ENCODE data around the gene TKTL1. TPM values are rescaled to one million over a fixed set of nuclear protein-coding genes. Genes with fewer than 3 reads are reported as not detected.
A peak's percentile ranks its signal among the peaks of the same experiment; 100 is the strongest.

TKTL1 gene
- total and polyA plus RNA-seq, 2 of the 4 experiments (the other 2 are of a cell fraction): not detected

- H3K9ac ChIP-seq (ENCODE audit: low read depth, low read length): peak overlapping the region; percentile 94
- WGBS, 2 experiments (ENCODE audit: extremely low coverage in 2 of 2, insufficient read length in 1 of 2): no CpG with 5 or more reads among the region's 16 CpGs
- H3K23ac ChIP-seq (ENCODE audit: low read depth, low read length): peak overlapping the region; percentile 65; the same call in 1 of the 2 replicates
- H2AK5ac ChIP-seq (ENCODE audit: low read depth, low read length): peak overlapping the region; percentile 76
- no peaks in the 10 kb centered on the region for H3K9me1 ChIP-seq (ENCODE audit: insufficient read depth, low read length)
- peak overlapping the region; percentile 41 for H2AFZ ChIP-seq (replicated peaks; ENCODE audit: low read length, poor library complexity)
- in situ Hi-C loops (cut with MboI; ENCODE audit: low sequenced_read_pairs): no loop called here
- H3K9me3 ChIP-seq (ENCODE audit: control insufficient read depth, insufficient read depth, low read length): no peaks in the 10 kb centered on the region
- dilution Hi-C loops (cut with HindIII; ENCODE audit: low sequenced_read_pairs, unreplicated experiment): no loop called here
- peak overlapping the region; percentile 82 for H3K56ac ChIP-seq (ENCODE audit: extremely low read depth, insufficient read depth, low read length)
- peak overlapping the region; percentile 99 for H3K27ac ChIP-seq (ENCODE audit: insufficient read depth, low read length)
- no peak overlapping the region for H2BK15ac ChIP-seq (ENCODE audit: low read depth, low read length)
- H3K4me3 ChIP-seq (ENCODE audit: insufficient read depth, low read depth, low read length): peak overlapping the region; percentile 95
- peak overlapping the region; percentile 75 for H3K18ac ChIP-seq (ENCODE audit: low read depth, low read length)
- H3K4me1 ChIP-seq (ENCODE audit: control insufficient read depth, insufficient read depth, low read length): peaks cover 7% of the 10 kb centered on the region
- H2BK5ac ChIP-seq (ENCODE audit: low read depth, low read length, poor library complexity, severe bottlenecking): peak overlapping the region; percentile 98
- H2BK120ac ChIP-seq (ENCODE audit: low read depth, low read length): peak overlapping the region; percentile 74; the same call in 1 of the 2 replicates
- H3K14ac ChIP-seq (replicated peaks; ENCODE audit: low read depth, low read length): peak overlapping the region; percentile 89
- POLR2A ChIA-PET (ENCODE audit: unreplicated experiment): interaction anchor here (0.5 to 0.6 kb wide), 4 partner anchors 10 to 923 kb away, joined by 3 to 7 read pairs (median 4); partner anchors contain the start of genes EMD and TREX2
- peak overlapping the region; percentile 89 for H4K91ac ChIP-seq (ENCODE audit: insufficient read depth, low read depth, low read length)
- peak overlapping the region; percentile 89 for H3K4ac ChIP-seq (ENCODE audit: low read depth, low read length)
- H3K79me1 ChIP-seq (ENCODE audit: low read depth in 1 of 2, low read length in 2 of 2): peaks cover 0 to 17% of the 10 kb centered on the region in 2 experiments; a peak in 1 of 4 replicates
- H3K27me3 ChIP-seq (ENCODE audit: control insufficient read depth, insufficient read depth, low read length): no peaks in the 10 kb centered on the region
- BruUV-seq (replicated peaks): no TSS peak
- peak overlapping the region; percentile 85 to 97 for H4K8ac ChIP-seq (ENCODE audit: low read depth in 2 of 2, low read length in 2 of 2)
- CTCF ChIA-PET: no interaction called here
- DNase-seq (peak; percentile 90), ATAC-seq (ENCODE audit: low read depth) (peak; percentile 13)
- peaks cover 60% of the 10 kb centered on the region for H3K36me3 ChIP-seq (ENCODE audit: control insufficient read depth, insufficient read depth, low read length)
- peaks cover 72% of the 10 kb centered on the region for H4K20me1 ChIP-seq (ENCODE audit: insufficient read depth, low read length)
- H2BK20ac ChIP-seq (ENCODE audit: low read depth, low read length): peak overlapping the region; percentile 8; the same call in 1 of the 2 replicates
- H2AK9ac ChIP-seq (replicated peaks; ENCODE audit: low read depth, low read length, poor library complexity): peak overlapping the region; percentile 100
- peak overlapping the region; percentile 88 for H4K5ac ChIP-seq (ENCODE audit: low read depth, low read length)
- TF ChIP-seq MXI1 (IDR thresholded peaks at IDR 0.05; ENCODE audit: borderline replicate concordance, low read depth, low read length) (peak; percentile 56), RAD21 (IDR thresholded peaks at IDR 0.05; ENCODE audit: low read length) (no peak), RFX5 (IDR thresholded peaks at IDR 0.05; ENCODE audit: low read depth, low read length) (no peak), POLR2A (IDR thresholded peaks at IDR 0.05; ENCODE audit: low read depth, low read length) (peak; percentile 73), MAZ (IDR thresholded peaks at IDR 0.05; ENCODE audit: borderline replicate concordance, low read depth, low read length) (peak; percentile 17; the same call in 1 of the 2 replicates), USF2 (IDR thresholded peaks at IDR 0.05; ENCODE audit: low read depth, low read length) (peak; percentile 29; the same call in 1 of the 2 replicates)
- peak overlapping the region; percentile 80 for H3K4me2 ChIP-seq (ENCODE audit: low read depth, low read length)
- intact Hi-C loops (cut with micrococcal nuclease): no loop called here
Observed at GRCh38 chrX:154368630-154369448, 73.2 kb downstream of the TKTL1 start.
